Measurements from ENCODE around the gene ASAP3. TPM values are rescaled to one million over a fixed set of nuclear protein-coding genes. Genes with fewer than 3 reads are reported as not detected.
A peak's percentile ranks its signal among the peaks of the same experiment; 100 is the strongest.

ASAP3 gene
- total and polyA plus RNA-seq, 2 of the 4 experiments (the other 2 are of a cell fraction), result 18.6 to 18.8 TPM

- H3K18ac ChIP-seq (ENCODE audit: low read depth, low read length), result no peak overlapping the region; the same call in 1 of the 2 replicates
- no peak overlapping the region for H2AK9ac ChIP-seq (replicated peaks; ENCODE audit: low read depth, low read length, poor library complexity)
- no TSS peak for BruUV-seq (replicated peaks)
- intact Hi-C loops (cut with micrococcal nuclease), result no loop called here
- no peaks in the 10 kb centered on the region for H3K9me3 ChIP-seq (ENCODE audit: control insufficient read depth, insufficient read depth, low read length)
- H3K36me3 ChIP-seq (ENCODE audit: control insufficient read depth, insufficient read depth, low read length), result peaks cover 22% of the 10 kb centered on the region
- H3K9ac ChIP-seq (ENCODE audit: low read depth, low read length), result no peak overlapping the region
- TF ChIP-seq BHLHE40 (IDR thresholded peaks at IDR 0.05; ENCODE audit: low read depth, low read length), result peak; percentile 10; the same call in 1 of the 2 replicates
- peak; percentile 59 for TF ChIP-seq CEBPB (IDR thresholded peaks at IDR 0.05; ENCODE audit: low read depth, low read length)
- TF ChIP-seq SMC3 (IDR thresholded peaks at IDR 0.05; ENCODE audit: low read depth, low read length), result no peak
- TF ChIP-seq MAZ (IDR thresholded peaks at IDR 0.05; ENCODE audit: borderline replicate concordance, low read depth, low read length), result peak; percentile 71; the same call in 1 of the 2 replicates
- ChIA-PET CTCF (interaction anchor here (0.6 kb wide), 1 partner anchor 119 kb away, joined by 3 read pairs; no protein-coding TSS in a partner anchor), POLR2A (ENCODE audit: unreplicated experiment) (no interaction called here)
- H3K4me1 ChIP-seq (ENCODE audit: control insufficient read depth, insufficient read depth, low read length), result peaks cover 2% of the 10 kb centered on the region; the same call in 1 of the 2 replicates
- H4K5ac ChIP-seq (ENCODE audit: low read depth, low read length), result no peak overlapping the region; the same call in 1 of the 2 replicates
- H3K56ac ChIP-seq (ENCODE audit: extremely low read depth, insufficient read depth, low read length), result no peak overlapping the region
- H2BK15ac ChIP-seq (ENCODE audit: low read depth, low read length), result no peak overlapping the region
- H2AK5ac ChIP-seq (ENCODE audit: low read depth, low read length), result no peak overlapping the region
- H3K14ac ChIP-seq (replicated peaks; ENCODE audit: low read depth, low read length), result no peak overlapping the region
- H3K27ac ChIP-seq (ENCODE audit: insufficient read depth, low read length), result peak overlapping the region; percentile 68; the same call in 1 of the 2 replicates
- no peak overlapping the region; the same call in 1 of the 2 replicates for H2BK120ac ChIP-seq (ENCODE audit: low read depth, low read length)
- no peak overlapping the region for H2BK20ac ChIP-seq (ENCODE audit: low read depth, low read length)
- H3K4me3 ChIP-seq (ENCODE audit: insufficient read depth, low read depth, low read length), result no peak overlapping the region
- no peak overlapping the region; the same call in 1 of the 2 replicates for H3K4me2 ChIP-seq (ENCODE audit: low read depth, low read length)
- no CpG with 5 or more reads among the region's 4 CpGs for WGBS, 2 experiments (ENCODE audit: extremely low coverage in 2 of 2, insufficient read length in 1 of 2)
- no peak overlapping the region for H2BK5ac ChIP-seq (ENCODE audit: low read depth, low read length, poor library complexity, severe bottlenecking)
- peak; percentile 64 for ATAC-seq (ENCODE audit: low read depth)
- dilution Hi-C loops (cut with HindIII; ENCODE audit: low sequenced_read_pairs, unreplicated experiment), result no loop called here
- H4K91ac ChIP-seq (ENCODE audit: insufficient read depth, low read depth, low read length), result no peak overlapping the region
- no peaks in the 10 kb centered on the region for H3K27me3 ChIP-seq (ENCODE audit: control insufficient read depth, insufficient read depth, low read length)
- no peak overlapping the region; the same call in 1 of the 2 replicates for H3K4ac ChIP-seq (ENCODE audit: low read depth, low read length)
- no peaks in the 10 kb centered on the region for H3K9me1 ChIP-seq (ENCODE audit: insufficient read depth, low read length)
- H3K23ac ChIP-seq (ENCODE audit: low read depth, low read length), result no peak overlapping the region
- H4K20me1 ChIP-seq (ENCODE audit: insufficient read depth, low read length), result no peaks in the 10 kb centered on the region
- in situ Hi-C loops (cut with MboI; ENCODE audit: low sequenced_read_pairs), result no loop called here
- H3K79me1 ChIP-seq (ENCODE audit: low read depth in 1 of 2, low read length in 2 of 2), result no peaks in the 10 kb centered on the region; a peak in 1 of 4 replicates
- H4K8ac ChIP-seq (ENCODE audit: low read depth in 2 of 2, low read length in 2 of 2), result no peak overlapping the region; a peak in 1 of 4 replicates
- DNase-seq, result peak; percentile 72
- no peak overlapping the region for H2AFZ ChIP-seq (replicated peaks; ENCODE audit: low read length, poor library complexity)
These were observed 39.9 kb downstream of the ASAP3 start for GRCh38 chr1:23444104-23444533.
